K562 (cell line): ENCODE results near the gene IQUB. TPM values are rescaled to one million over a fixed set of nuclear protein-coding genes. Genes with fewer than 3 reads are reported as not detected.
A peak's percentile ranks its signal among the peaks of the same experiment; 100 is the strongest.

Source experiments
- ATAC-seq: fragments of 200-7000 bp; cut with Tn5 transposase; 3 replicates; pipeline ENCODE4 v1.9.1; 2020; ENCODE audit warnings: moderate library complexity
- BruUV-seq: library from RNA; stranded (reverse); fragments of 400-500 nt; replicated peaks from 2 replicates; lab custom pipeline; 2021; lab: Mats Ljungman, UMichigan
- CTCF ChIA-PET: fragments of 300-600 bp; formaldehyde crosslinking; extraction: SDS; loops from one replicate; lab custom pipeline; 2021; ENCODE audit warnings: low intra/inter-chr PET ratio; lab: Yijun Ruan, JAX
- POLR2A ChIA-PET: fragments of 300-600, 350-650 bp; sonication (Branson Sonifier 250); formaldehyde crosslinking; extraction: SDS; loops from one replicate; lab custom pipeline; 2021; ENCODE audit warnings: antibody characterized with exemption, inconsistent platforms; lab: Yijun Ruan, JAX
- DNase-seq, 4 experiments: peaks; one replicate each; pipeline versions ENCODE4 v3.0.0 to v3.0.0-alpha.2; 2011 to 2018; ENCODE audit warnings: low spot score in 3 of 4, mixed read lengths in 3 of 4; ENCODE audit errors: extremely low read depth in 1 of 4
- FAIRE-seq: peaks from 2 replicates; lab custom pipeline; 2011; peaks lifted over from hg19 to GRCh38; lab: Jason Lieb, UNC
- H2AFZ ChIP-seq: 2 replicates; pipeline ENCODE4 v1.6.0; 2011; ENCODE audit warnings: low read depth, low read length, control low read depth, inconsistent platforms
- H3K27ac ChIP-seq: fragments of 200-600 bp; 3 replicates; pipeline ENCODE4 v1.8.0; 2011; ENCODE audit warnings: low read depth, mild to moderate bottlenecking, control low read depth, inconsistent platforms, low read length, moderate library complexity, mixed read lengths; ENCODE audit errors: extremely low read depth
- H3K27me3 ChIP-seq, 2 experiments: fragments of 300-600 bp in 1 of 2; 2 replicates in 1 of 2; 3 replicates in 1 of 2; pipeline versions ENCODE4 v1.6.0 to v1.8.0; 2011; ENCODE audit warnings: inconsistent platforms in 2 of 2, low read length in 2 of 2, mild to moderate bottlenecking in 1 of 2, mixed read lengths in 1 of 2, moderate library complexity in 1 of 2; ENCODE audit not compliant: control insufficient read depth in 2 of 2, insufficient read depth in 2 of 2
- H3K36me3 ChIP-seq: fragments of 300-600 bp; 3 replicates; pipeline ENCODE4 v1.8.0; 2011; ENCODE audit warnings: mild to moderate bottlenecking, low read length, inconsistent platforms; ENCODE audit not compliant: control insufficient read depth, insufficient read depth
- H3K4me1 ChIP-seq, 2 experiments: fragments of 200-600 bp in 1 of 2; replicated peaks in 1 of 2; 2 replicates in 1 of 2; 3 replicates in 1 of 2; pipeline versions ENCODE4 v1.5.1 to v1.8.0; 2011; ENCODE audit warnings: inconsistent platforms in 2 of 2, low read length in 2 of 2, mild to moderate bottlenecking in 1 of 2, mixed read lengths in 1 of 2, moderate library complexity in 1 of 2; ENCODE audit not compliant: control insufficient read depth in 2 of 2, insufficient read depth in 2 of 2
- H3K4me2 ChIP-seq: 2 replicates; pipeline ENCODE4 v1.6.1; 2011; ENCODE audit warnings: low read length, control low read depth, inconsistent platforms, mixed read lengths; ENCODE audit not compliant: insufficient read depth
- H3K4me3 ChIP-seq: fragments of 200-600 bp; sonication (generic), shearing (Covaris generic); 2 replicates; pipeline ENCODE4 v1.5.1; 2016; ENCODE audit warnings: control low read depth, inconsistent platforms
- H3K79me2 ChIP-seq: fragments of 200-600 bp; 3 replicates; pipeline ENCODE4 v1.8.0; 2011; ENCODE audit warnings: low read length, inconsistent platforms; ENCODE audit not compliant: control insufficient read depth, insufficient read depth
- H3K9ac ChIP-seq, 2 experiments: 2 replicates each; pipeline versions ENCODE4 v1.6.0 to v1.6.1; 2011; ENCODE audit warnings: low read depth in 2 of 2, low read length in 2 of 2, control low read depth in 1 of 2, inconsistent platforms in 1 of 2, mild to moderate bottlenecking in 1 of 2, mixed read lengths in 1 of 2; ENCODE audit not compliant: insufficient read depth in 1 of 2
- H3K9me1 ChIP-seq: one replicate; pipeline ENCODE4 v1.6.0; 2011; ENCODE audit warnings: inconsistent platforms, mild to moderate bottlenecking, low read length, moderate library complexity; ENCODE audit not compliant: control insufficient read depth, insufficient read depth
- H3K9me3 ChIP-seq: replicated peaks from 2 replicates; pipeline ENCODE4 v1.5.1; 2011; ENCODE audit warnings: low read depth, low read length, inconsistent platforms; ENCODE audit not compliant: control insufficient read depth, insufficient read depth
- H4K20me1 ChIP-seq: replicated peaks from 2 replicates; pipeline ENCODE4 v1.6.1; 2011; ENCODE audit warnings: low read length, inconsistent platforms, mixed read lengths; ENCODE audit not compliant: control insufficient read depth, insufficient read depth
- CTCF ChIP-seq, 3 experiments: IDR thresholded peaks in 2 of 3; conservative IDR thresholded peaks in 1 of 3; 2 replicates each; pipeline ENCODE4 v1.5.1; 2011 to 2012; ENCODE audit warnings: low read length in 3 of 3, mild to moderate bottlenecking in 3 of 3, control low read depth in 2 of 3, improper control_type of control experiment in 1 of 3, inconsistent platforms in 1 of 3, low read depth in 1 of 3, mixed read lengths in 1 of 3, moderate library complexity in 1 of 3; ENCODE audit not compliant: insufficient read depth in 2 of 3
- RBM14 ChIP-seq: fragments of 200-400 bp; formaldehyde crosslinking; IDR thresholded peaks from 2 replicates; pipeline ENCODE4 v1.6.1; 2018; ENCODE audit warnings: low read depth, mild to moderate bottlenecking, low read length, moderate library complexity, borderline replicate concordance; ENCODE audit not compliant: insufficient read depth
- WGBS: fragments of 100-300 bp; shearing (Covaris generic); methylation state at CpG from one replicate; pipeline ENCODE4 v1.1.6; 2016; ENCODE audit warnings: low coverage, mixed read lengths; ENCODE audit not compliant: insufficient coverage; ENCODE audit errors: missing lambda C conversion rate; 5-methylcytosine and 5-hydroxymethylcytosine counted together
- in situ Hi-C: fragments of 300-500 bp; cut with MboI; formaldehyde crosslinking; loops from 4 replicates; pipeline ENCODE4 v1.15.0; 2018; ENCODE audit warnings: inconsistent platforms, mixed read lengths
- intact Hi-C: fragments of 100-400 bp; cut with micrococcal nuclease; formaldehyde crosslinking; loops from 2 replicates; pipeline ENCODE4 v1.14.2; 2022
- polyA plus RNA-seq, 8 experiments: library from polyadenylated mRNA; depleted of rRNA in 4 of 8; stranded (reverse) in 5 of 8; unstranded in 3 of 8; fragments of >200 nt; fragmentation: Nextera tagmentation in 2 of 8; fragmentation: Illumina TruSeq in 1 of 8; extraction: Ambion mirVana in 2 of 8; extraction: Trizol in 1 of 8; gene quantifications; 2 replicates each; pipeline versions ENCODE4 v1.2.1 to v1.2.3, GENCODE V29; 2011 to 2014; ENCODE audit warnings: inconsistent platforms in 1 of 8, missing spikeins in 1 of 8
- total RNA-seq, 7 experiments: library from RNA; depleted of rRNA in 6 of 7; stranded (reverse); fragments of >200 nt in 6 of 7; fragmentation: Illumina TruSeq in 2 of 7; extraction: Trizol in 2 of 7; gene quantifications; 2 replicates each; pipeline versions ENCODE4 v1.2.1 to v1.2.3, GENCODE V29; 2011 to 2021; ENCODE audit warnings: low replicate concordance in 1 of 7

The IQUB gene
- total and polyA plus RNA-seq, 9 of the 15 experiments (the other 6 are each of a cell fraction or from before 2014, with no cell fraction given) = 0.62 to 2.6 (median 1.4) TPM

DNA sequence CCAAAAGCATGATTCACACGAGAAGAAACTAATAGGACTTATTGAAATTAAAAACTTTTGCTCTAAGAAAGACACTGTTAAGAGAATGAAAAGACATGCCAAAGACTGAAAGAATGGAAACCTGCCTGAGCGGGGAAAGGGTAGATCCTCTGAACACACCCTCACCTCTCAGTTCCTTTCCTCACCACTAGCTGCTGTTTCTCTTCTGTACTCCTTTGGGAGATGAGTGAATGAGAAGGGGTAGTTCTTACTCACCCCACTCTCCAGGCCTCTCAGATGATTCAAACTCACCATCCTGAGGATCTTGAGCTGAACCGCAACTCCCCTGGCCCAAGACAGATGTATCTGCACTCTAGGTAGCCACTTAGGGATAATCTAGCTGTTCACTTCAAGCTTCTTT, 41.9 kb downstream of the IQUB start:
- Histone ChIP-seq H3K9ac (no peak overlapping the region), H3K4me1 (no peaks in the 10 kb centered on the region), H3K27ac (no peak overlapping the region), H3K4me3 (no peak overlapping the region), H3K9me1 (no peaks in the 10 kb centered on the region), H3K36me3 (no peaks in the 10 kb centered on the region), H3K9me3 (no peaks in the 10 kb centered on the region), H3K27me3 (no peaks in the 10 kb centered on the region), H4K20me1 (no peaks in the 10 kb centered on the region), H2AFZ (peak overlapping the region; percentile 3), H3K4me2 (no peak overlapping the region), H3K79me2 (no peaks in the 10 kb centered on the region)
- WGBS = 29% methylated on average over 3 of the region's 3 CpGs
- BruUV-seq = no TSS peak
- POLR2A ChIA-PET = interaction anchor here (0.5 to 0.9 kb wide), 4 partner anchors 8 to 256 kb away, joined by 3 to 4 read pairs (median 3); partner anchors contain the start of gene WASL
- FAIRE-seq = peak; percentile 26
- peak; percentile 92 for ATAC-seq
- peak; percentile 28 to 48 (median 41) for DNase-seq
- TF ChIP-seq RBM14 = no peak
- peak in 2 of 3 experiments; percentile 24 to 33; a peak in 1 of 6 replicates for TF ChIP-seq CTCF (IDR thresholded peaks at IDR 0.05 in 2 of 3, conservative IDR thresholded peaks at IDR 0.05 in 1 of 3; ENCODE audit: insufficient read depth in 2 of 3, low read depth in 1 of 3, low read length in 3 of 3)
- CTCF ChIA-PET = no interaction called here
- intact Hi-C loops (loop anchor here (5.0 kb wide), 1 partner anchor 380 kb away; no protein-coding TSS in a partner anchor), in situ Hi-C loops (loop anchor here (5.0 kb wide), 1 partner anchor 45 kb away; no protein-coding TSS in a partner anchor)
